Progenitor cell of endocrine pancreas (in vitro differentiated cells): Measurements from ENCODE around the gene ABCC6. TPM values are rescaled to one million over a fixed set of nuclear protein-coding genes. Genes with fewer than 3 reads are reported as not detected.
"Not testable (repeated sequence)": the region's sequence is repeated elsewhere in the genome, so short reads cannot be mapped to it uniquely, and the experiment has no call there.

Source experiments
- DNase-seq: peaks from one replicate; pipeline ENCODE4 v3.0.0; 2021; ENCODE audit warnings: low spot score; ENCODE audit not compliant: unreplicated experiment
- H3K27ac Mint-ChIP-seq: 2 replicates; pipeline ENCODE4 v1.8.0; 2021; ENCODE audit warnings: mild to moderate bottlenecking, moderate library complexity, mixed read lengths
- H3K27me3 Mint-ChIP-seq: 2 replicates; pipeline ENCODE4 v1.8.0; 2021; ENCODE audit warnings: mixed read lengths
- H3K36me3 Mint-ChIP-seq: 2 replicates; pipeline ENCODE4 v1.8.0; 2022; ENCODE audit warnings: mixed read lengths; ENCODE audit not compliant: insufficient read depth
- H3K4me1 Mint-ChIP-seq: 2 replicates; pipeline ENCODE4 v1.8.0; 2021; ENCODE audit warnings: low read depth, mixed read lengths
- H3K4me3 Mint-ChIP-seq: 2 replicates; pipeline ENCODE4 v1.8.0; 2021; ENCODE audit warnings: low read depth, mild to moderate bottlenecking, moderate library complexity, mixed read lengths
- H3K9me3 Mint-ChIP-seq: 2 replicates; pipeline ENCODE4 v1.8.0; 2021; ENCODE audit warnings: low read depth, mixed read lengths
- CTCF ChIP-seq: fragments of 200-600 bp; sonication (generic); IDR thresholded peaks from one replicate; pipeline ENCODE4 v1.5.0; 2021; ENCODE audit warnings: antibody characterized with exemption, mild to moderate bottlenecking; ENCODE audit not compliant: unreplicated experiment
- total RNA-seq: library from RNA; stranded (reverse); gene quantifications from 2 replicates; pipeline ENCODE4 v1.2.1, GENCODE V29; 2021

ABCC6 gene
- total RNA-seq, 1 donor from 2014 or later: 9.8 TPM

GRCh38 chr16:16185095-16185494 lies 38.2 kb downstream of the ABCC6 start:
- peaks cover 1% of the 10 kb centered on the region for H3K36me3 Mint-ChIP-seq
- H3K27ac Mint-ChIP-seq: no peak overlapping the region
- no peak for DNase-seq
- no peaks in the 10 kb centered on the region for H3K27me3 Mint-ChIP-seq
- H3K4me1 Mint-ChIP-seq: no peaks in the 10 kb centered on the region
- no peak for TF ChIP-seq CTCF
- no peaks in the 10 kb centered on the region for H3K9me3 Mint-ChIP-seq
- no peak overlapping the region for H3K4me3 Mint-ChIP-seq

- H3K4me1 Mint-ChIP-seq: no peaks in the 10 kb centered on the region
- DNase-seq: no peak
- peaks cover 1% of the 10 kb centered on the region for H3K36me3 Mint-ChIP-seq
- no peaks in the 10 kb centered on the region for H3K27me3 Mint-ChIP-seq
- no peak for TF ChIP-seq CTCF
- no peak overlapping the region for H3K4me3 Mint-ChIP-seq
- H3K9me3 Mint-ChIP-seq: no peaks in the 10 kb centered on the region
- H3K27ac Mint-ChIP-seq: no peak overlapping the region
Measured at GRCh38 chr16:16184594-16184993, 38.7 kb downstream of the ABCC6 start.

- peak; percentile 15 for TF ChIP-seq CTCF
Measured at GRCh38 chr16:16183562-16183961, 39.7 kb downstream of the ABCC6 start.

GRCh38 chr16:16182918-16183317 lies 40.4 kb downstream of the ABCC6 start:
- H3K9me3 Mint-ChIP-seq: peaks cover 3% of the 10 kb centered on the region

More at GRCh38 chr16:16183562-16183961, 39.7 kb downstream of the ABCC6 start:
- peaks cover 3% of the 10 kb centered on the region for H3K9me3 Mint-ChIP-seq
- H3K4me3 Mint-ChIP-seq: no peak overlapping the region
- H3K27ac Mint-ChIP-seq: no peak overlapping the region
- DNase-seq: no peak
- H3K27me3 Mint-ChIP-seq: no peaks in the 10 kb centered on the region
- H3K36me3 Mint-ChIP-seq: peaks cover 6% of the 10 kb centered on the region
- H3K4me1 Mint-ChIP-seq: no peaks in the 10 kb centered on the region

GRCh38 chr16:16181748-16182147 lies 41.5 kb downstream of the ABCC6 start:
- not testable (repeated sequence) for H3K27ac Mint-ChIP-seq, H3K27me3 Mint-ChIP-seq, H3K4me3 Mint-ChIP-seq, DNase-seq, H3K4me1 Mint-ChIP-seq, H3K9me3 Mint-ChIP-seq
- H3K36me3 Mint-ChIP-seq: peaks cover 11% of the 10 kb centered on the region

More at GRCh38 chr16:16182918-16183317, 40.4 kb downstream of the ABCC6 start:
- no peak for DNase-seq
- Mint-ChIP-seq H3K4me3 (no peak overlapping the region), H3K4me1 (no peaks in the 10 kb centered on the region), H3K27me3 (no peaks in the 10 kb centered on the region), H3K27ac (no peak overlapping the region), H3K36me3 (peaks cover 8% of the 10 kb centered on the region)
- TF ChIP-seq CTCF: no peak

- Mint-ChIP-seq H3K36me3 (peaks cover 13% of the 10 kb centered on the region), H3K27ac (no peak overlapping the region), H3K4me1 (no peaks in the 10 kb centered on the region)
Measured at GRCh38 chr16:16178455-16179162, 44.7 kb downstream of the ABCC6 start.

More at GRCh38 chr16:16178455-16179162, 44.7 kb downstream of the ABCC6 start:
- no peak for DNase-seq
- H3K4me3 Mint-ChIP-seq: no peak overlapping the region
- H3K27me3 Mint-ChIP-seq: no peaks in the 10 kb centered on the region
- peaks cover 3% of the 10 kb centered on the region for H3K9me3 Mint-ChIP-seq
- no peak for TF ChIP-seq CTCF
